GM21529 (cell line): ENCODE measurements around the gene CTSK.
"Not testable (repeated sequence)": the region's sequence is repeated elsewhere in the genome, so short reads cannot be mapped to it uniquely, and the experiment has no call there.

Source experiments
- ATAC-seq: cut with Tn5 transposase; IDR thresholded peaks from one replicate; pipeline ENCODE4 v1.9.1; 2021; ENCODE audit not compliant: unreplicated experiment

Gene CTSK

DNA sequence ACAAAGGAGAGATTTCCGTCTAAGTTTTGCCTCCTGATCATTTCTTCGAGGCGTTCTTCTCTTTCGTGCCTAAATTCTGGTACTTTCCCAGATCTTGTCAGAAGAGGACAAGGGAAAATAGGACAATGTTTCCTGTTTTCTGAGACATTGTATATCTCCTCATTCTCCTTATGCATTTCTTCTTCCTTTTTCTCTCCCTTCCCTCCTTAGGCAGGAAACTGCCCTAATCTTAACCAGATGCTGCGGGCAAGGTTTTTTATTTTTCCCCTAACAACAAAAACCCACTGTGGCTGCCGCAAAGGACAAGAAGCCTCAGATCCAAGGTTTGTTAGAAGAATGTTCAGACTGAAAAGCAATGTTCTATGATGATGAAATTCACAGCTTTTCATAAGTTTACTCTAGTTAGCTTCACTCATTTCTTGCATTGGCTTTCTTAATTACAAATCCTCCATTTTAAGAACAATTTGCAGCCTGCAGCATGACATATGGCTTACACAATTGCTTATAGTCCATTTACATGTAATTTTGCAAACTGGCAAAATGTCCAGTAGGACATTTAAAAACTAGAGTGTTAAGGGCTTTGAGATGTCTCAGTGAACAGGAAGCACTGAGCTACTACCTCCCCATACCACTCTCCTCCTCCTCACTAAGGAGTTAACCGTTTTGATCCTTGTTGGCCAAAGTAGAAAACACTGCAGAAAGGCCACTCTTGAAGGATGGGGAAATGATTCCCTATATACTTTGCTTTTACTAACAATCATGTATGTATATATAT is 624 bp downstream of the CTSK start:
- no peak for ATAC-seq

DNA sequence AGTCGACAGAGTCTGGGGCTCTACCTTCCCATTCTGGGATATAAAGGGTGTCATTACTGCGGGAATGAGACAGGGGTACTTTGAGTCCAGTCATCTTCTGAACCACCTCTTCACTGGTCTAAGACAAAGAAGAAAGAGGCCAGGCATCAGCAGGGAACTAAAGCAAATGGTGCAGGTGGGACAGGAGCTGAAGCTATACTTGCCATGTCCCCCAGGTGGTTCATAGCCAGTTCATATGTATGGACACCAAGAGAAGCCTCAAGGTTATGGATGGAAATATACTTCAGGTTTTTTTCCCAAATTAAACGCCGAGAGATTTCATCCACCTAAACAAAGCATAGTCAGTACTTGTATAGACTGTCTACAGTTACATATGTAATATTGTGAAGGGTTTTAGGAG is 2.2 kb downstream of the CTSK start:
- ATAC-seq: no peak

DNA sequence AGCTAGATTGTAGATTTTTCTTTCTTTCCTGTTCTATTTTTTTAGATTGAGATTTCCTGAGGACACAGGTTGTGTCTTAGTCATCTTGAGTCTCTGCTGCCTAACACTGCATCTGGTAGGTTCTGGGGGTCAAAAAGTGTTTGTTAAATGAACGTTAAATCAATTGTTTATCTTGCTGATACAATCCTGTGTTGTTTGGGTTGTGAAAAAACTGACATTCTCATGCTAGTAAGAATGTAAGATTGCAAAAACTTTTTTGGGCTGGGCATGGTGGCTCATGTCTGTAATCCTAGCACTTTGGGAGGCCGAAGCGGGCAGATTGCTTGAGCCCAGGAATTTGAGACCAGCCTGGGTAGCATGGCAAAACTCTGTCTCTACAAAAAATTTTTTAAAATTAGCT is 3.4 kb downstream of the CTSK start:
- no peak for ATAC-seq

DNA sequence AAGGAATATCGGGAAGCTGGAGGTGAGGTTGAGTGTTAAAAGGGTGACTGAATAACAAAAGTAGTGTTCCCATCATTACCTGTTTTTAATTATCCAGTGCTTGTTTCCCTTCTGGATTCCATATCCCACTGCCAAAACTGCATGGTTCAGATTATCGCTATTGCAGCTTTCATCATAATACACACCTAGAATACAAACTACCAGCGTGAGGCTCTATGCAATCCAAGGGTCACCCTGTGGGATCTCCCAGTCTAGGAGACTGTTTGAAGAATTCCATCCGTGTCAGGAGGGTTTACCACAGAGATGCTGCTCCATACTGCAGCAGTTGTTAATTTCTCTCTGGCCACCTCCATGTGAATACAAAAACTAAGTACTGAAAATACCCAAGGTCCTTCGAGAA is 9.0 kb downstream of the CTSK start:
- no peak for ATAC-seq

- no peak for ATAC-seq
Measured at GRCh38 chr1:150798525-150798924, 9.5 kb downstream of the CTSK start.

DNA sequence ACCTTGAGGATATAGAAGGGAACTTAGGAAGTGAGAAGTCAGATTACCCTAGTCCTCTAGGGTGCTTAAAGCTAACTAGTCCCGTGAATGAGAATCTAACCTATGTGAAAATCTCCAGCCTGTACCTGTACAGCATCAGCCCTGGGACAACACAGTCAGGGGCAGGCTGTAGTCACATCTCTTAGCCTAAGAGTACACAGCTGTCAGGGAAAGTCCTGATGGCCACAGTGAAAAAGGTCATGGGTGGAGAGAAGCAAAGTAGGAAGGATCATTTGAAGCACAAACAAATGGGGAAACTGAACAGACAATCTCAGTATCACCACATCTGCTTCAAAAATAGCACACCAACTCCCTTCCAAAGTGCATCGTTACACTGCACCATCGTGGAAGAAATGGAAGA is 11.7 kb downstream of the CTSK start:
- ATAC-seq: no peak

DNA sequence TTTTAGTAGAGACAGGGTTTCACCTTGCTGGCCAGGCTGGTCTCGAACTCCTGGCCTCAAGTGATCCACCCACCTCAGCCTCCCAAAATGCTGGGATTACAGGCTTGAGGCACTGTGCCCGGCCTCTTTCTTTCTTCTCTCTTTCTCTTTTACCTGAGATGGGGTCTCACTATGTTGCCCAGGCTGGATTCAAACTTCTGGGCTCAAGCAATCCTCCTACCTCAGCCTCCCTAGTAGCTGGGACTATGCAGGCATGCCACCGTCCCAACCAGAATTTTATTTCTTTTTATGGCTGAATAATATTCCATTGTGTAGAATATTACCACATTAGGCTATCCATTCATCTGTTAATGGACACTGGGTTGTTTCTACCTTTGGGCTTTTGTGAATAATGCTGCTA is 14.3 kb downstream of the CTSK start:
- not testable (repeated sequence) for ATAC-seq

GRCh38 chr1:150793221-150793620 is 14.8 kb downstream of the CTSK start:
- no peak for ATAC-seq

DNA sequence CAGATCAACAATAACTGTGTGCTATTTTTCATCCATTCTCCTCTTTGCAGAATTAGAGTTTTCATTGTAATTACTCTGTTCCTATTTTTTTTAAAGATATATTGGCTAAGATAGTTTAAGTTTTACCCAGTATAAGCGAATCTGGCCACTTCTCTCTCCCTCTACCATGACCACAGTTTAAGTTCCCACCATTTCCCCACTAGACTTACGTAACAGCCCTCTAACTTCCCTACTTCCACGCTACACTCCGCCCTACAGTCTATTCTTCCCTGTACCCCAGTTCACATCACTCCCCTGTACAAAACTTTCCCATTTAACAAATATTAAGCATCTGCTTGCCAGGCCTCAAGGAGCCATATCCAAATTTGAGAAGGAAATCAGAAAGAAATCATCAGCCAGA is 16.5 kb downstream of the CTSK start:
- no peak for ATAC-seq

- ATAC-seq: no peak
Measured at GRCh38 chr1:150789396-150789795, 18.7 kb downstream of the CTSK start.

DNA sequence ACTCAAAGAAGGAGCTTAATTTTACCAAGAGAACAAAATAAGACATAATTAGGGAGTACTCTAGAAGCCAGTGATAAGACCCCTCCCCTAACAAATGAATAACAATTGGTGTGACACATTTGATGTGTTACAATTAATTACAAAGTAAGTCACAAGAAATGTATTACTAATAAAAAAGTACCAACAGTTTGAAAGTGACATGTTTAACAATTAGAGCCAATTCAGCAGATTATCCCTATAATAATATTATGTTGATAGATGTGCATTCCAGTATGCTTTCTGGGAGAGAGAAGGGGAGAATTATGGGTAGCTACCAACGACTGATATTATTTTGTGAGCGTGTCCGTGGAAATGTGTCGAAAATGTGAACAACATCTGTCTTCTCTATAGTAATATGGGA is 19.1 kb downstream of the CTSK start:
- ATAC-seq: no peak

GRCh38 chr1:150787455-150787854 is 20.6 kb downstream of the CTSK start:
- no peak for ATAC-seq

DNA sequence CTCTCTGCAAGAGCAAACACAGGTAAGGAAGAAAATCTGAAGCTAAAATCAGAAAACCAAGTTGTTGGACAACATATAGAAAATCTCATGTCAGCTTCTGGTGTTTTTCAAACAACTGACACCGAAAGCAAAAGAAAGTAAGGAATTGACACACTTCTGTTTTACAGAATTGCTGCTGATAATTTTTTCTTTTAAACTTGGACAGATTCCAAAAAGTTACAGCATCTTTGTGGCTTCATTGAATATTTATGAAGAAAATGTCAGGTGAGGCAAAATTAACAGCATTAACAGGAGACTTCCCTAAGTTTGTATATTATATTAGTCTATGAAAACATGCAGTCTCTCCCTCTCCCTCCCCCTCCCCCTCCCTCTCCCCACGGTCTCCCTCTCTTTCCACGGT is 27.6 kb downstream of the CTSK start:
- ATAC-seq: no peak

DNA sequence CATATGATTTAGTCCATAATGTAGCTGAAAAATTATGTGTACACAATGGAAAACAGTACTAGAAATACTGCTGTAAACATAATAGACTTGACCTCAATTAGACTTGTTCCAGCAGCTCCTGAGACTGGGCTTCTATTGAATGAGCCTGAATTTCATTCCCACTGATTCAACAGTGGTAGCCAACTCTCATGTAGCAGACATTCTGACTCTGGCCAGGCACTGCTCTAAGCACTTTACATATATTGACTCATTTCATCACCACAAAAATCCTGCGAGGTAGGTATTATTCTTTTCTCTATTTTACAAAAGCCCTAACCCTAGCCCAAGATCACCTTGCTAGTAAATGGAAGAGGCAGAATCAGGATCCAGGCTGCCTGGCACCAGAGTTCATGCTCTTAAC is 29.7 kb downstream of the CTSK start:
- ATAC-seq: no peak

- ATAC-seq: no peak
Measured at GRCh38 chr1:150777544-150777943, 30.5 kb downstream of the CTSK start.

DNA sequence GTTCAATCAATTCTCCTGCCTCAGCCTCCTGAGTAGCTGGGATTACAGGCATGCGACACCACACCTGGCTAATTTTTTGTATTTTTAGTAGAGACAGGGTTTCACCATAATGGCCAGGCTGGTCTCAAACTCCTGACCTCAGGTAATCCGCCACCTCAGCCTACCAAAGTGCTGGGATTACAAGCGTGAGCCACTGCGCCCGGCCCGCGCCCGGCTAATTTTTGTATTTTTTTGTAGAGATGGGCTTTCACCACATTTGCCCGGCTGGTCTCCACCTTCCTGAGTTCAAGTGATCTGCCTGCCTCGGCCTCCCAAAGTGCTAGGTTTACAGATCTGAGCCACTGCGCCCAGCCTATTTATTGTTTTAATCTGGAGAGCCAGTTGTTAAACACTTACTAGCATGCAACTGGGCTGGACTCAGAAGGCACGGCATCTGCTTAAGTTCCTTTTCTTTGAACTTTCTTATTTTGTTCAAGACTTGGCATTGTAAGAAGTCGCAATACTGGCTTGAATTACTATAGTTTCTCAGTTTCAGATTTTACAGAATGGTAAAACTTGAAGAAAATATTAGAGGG is 32.0 kb downstream of the CTSK start:
- not testable (repeated sequence) for ATAC-seq

DNA sequence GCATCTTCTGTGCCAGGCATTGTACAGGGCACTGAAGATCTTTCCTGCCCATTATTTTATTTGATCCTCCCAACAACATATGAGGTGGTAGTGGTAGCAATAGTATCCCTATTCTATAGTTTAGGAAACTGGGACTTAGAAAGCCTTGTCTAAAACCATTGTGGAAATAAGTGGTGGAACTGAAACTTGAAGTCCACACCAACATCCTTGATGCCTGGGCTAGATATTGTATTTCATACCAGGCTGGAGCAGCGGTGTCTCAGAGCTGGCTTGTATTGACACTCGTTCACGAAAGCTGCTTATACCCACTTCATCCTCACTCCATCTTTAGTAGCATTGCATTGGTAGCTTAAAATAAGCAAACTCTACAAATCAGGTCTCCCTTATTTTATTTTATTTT is 32.8 kb downstream of the CTSK start:
- ATAC-seq: no peak

DNA sequence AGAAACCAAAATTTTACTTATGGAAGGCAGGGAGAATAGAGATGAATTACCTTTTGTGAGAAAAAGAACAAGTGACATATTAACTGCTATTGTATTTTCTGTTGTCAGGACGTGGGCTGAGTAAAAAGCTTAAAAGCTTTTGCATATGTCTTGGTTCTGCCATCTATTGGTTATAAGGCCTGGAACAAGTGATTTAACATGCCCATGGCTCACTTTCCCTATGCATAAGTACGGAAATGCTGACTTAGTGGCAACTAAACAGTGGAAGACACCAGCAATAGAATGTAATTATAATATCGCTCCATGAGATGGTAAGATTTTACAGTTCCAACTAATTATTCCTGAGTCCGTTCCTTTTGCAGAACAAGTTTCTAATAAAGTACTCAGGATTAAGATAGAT is 35.7 kb downstream of the CTSK start:
- ATAC-seq: no peak

DNA sequence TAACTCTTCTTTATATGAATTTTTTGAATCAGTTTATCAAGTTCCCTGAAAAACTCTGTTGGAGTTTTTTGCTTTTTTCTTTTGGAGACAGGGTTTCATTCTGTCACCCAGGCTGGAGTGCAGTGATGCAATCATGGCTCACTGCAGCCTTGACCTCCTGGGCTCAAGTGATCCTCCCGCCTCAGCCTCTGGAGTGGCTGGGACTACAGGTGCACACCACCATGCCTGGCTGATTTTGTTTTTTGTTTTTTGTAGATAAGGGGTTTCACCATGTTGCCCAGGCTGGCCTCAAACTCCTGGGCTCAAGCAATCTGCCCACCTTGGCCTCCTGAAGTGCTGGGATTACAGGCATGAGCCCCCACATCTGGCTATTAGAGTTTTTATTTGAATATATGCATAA is 40.4 kb downstream of the CTSK start:
- not testable (repeated sequence) for ATAC-seq

DNA sequence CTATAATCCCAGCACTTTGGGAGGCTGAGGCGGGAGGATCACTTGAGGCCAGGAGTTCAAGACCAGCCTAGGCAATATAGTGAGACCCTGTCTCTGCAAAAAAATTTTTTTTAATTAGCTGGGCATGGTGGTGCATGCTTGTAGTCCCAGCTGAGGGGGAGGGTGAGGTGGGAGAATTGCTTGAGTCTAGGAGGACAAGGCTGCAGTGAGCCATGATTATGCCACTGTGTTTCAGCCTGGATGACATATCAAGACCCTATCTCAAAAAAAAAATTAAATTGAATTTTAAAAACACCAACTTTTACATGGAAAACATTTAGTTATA is 42.1 kb downstream of the CTSK start:
- peak; percentile 5 for ATAC-seq

GRCh38 chr1:150765296-150765976 is 42.6 kb downstream of the CTSK start, which contains the start of gene CTSS:
CTSS (minus strand) TSS chr1:150765778; CDS start chr1:150764763, 1,015 bp downstream.
- ATAC-seq: peak; percentile 92

- ATAC-seq: no peak
Measured at GRCh38 chr1:150764617-150765101, 43.4 kb downstream of the CTSK start.
